ENCODE results near the gene TARDBP.
"Not testable (repeated sequence)": the region's sequence is repeated elsewhere in the genome, so short reads cannot be mapped to it uniquely, and the experiment has no call there.

TARDBP gene

DNA sequence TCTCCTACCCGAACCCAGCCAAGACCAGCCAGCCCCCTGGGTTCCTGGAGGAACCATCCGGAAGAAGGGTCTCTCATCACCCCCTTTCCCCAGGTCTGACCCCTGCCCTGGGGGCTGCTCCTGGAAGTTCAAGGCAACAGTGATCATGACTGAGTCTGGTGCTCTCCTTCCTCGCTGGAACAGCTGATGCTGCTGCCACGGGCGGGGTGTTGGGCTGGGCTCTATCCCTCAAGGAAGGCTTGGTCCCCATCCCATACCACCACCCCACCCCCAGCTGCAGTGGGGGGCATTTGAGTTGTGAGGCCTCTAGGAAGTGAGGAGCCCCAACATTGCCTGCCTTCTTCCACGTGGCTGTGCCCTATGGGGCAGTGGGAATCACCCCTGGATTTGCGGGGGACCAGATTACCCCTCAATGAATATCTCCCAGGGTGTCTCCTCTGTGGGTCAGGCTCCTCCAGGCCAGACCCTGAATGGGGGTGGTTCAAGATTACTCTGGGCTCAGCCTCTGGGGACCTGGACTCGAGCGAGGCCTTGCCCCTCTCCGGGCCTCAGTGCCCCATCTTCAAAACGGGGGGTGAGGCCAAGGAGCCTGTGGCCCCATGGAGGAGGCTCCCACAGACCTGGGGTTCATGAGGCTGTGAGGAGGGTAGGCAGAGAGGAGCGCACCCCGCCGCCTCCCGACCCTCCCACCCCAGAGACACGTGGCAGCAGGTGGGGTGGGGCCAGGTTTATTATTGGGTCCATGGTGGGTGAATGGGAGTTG lies 31.8 kb downstream of the TARDBP start:
- DNase-seq, result no peak

GRCh38 chr1:11044849-11045427 lies 32.5 kb downstream of the TARDBP start:
- no peak for DNase-seq

DNA sequence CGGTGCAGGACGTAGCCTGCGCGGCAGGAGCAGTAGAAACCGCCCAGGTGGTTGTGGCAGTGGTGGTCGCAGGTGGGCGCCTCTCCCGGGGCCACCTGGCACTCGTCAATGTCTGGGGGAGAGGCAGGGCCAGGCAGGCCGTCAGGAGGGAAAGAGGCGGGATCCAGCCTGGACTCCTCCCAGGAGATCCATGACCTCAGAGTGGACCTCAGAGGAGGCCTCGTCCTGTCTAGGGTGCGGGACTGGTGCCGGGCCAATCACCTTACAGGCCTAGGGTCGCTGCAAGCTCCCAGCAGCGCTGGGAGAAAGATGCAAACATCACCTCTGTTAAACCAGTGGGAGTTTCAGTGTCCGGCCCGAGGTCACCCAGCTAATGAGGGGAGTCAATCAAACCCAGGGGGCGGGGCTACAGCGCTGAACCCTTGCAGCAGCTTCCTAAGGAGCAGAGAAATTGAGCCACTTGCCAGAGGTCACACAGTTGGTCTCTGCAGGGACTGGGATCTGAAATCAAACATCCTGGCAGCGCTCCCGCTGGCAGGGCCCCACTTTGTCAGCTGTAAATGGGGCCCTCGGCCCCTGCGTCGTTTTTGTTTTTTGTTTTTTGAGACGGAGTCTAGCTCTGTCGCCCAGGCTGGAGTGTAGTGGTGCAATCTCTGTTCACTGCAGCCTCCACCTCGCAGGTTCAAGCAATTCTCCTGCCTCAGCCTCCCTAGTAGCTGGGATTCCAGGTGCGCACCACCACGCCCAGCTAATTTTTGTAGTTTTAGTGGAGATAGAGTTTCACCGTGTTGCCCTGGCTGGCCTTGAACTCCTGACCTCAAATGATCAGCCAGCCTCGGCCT lies 33.2 kb downstream of the TARDBP start:
- no peak for DNase-seq

DNA sequence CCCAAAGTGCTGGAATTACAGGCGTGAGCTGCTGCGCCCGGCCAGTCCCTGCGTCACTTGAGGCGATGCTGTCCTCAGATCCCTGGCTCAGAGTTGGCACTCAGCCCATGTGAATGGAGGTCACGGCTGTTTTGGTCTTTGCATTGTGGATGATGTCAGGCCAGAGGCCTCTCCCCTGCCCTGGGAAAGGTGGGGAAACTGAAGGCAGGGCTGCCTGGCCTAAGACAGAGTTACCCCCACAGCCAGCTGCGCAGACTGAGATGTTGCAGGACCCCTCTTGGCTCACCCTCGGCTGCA lies 33.8 kb downstream of the TARDBP start:
- no peak for DNase-seq

DNA sequence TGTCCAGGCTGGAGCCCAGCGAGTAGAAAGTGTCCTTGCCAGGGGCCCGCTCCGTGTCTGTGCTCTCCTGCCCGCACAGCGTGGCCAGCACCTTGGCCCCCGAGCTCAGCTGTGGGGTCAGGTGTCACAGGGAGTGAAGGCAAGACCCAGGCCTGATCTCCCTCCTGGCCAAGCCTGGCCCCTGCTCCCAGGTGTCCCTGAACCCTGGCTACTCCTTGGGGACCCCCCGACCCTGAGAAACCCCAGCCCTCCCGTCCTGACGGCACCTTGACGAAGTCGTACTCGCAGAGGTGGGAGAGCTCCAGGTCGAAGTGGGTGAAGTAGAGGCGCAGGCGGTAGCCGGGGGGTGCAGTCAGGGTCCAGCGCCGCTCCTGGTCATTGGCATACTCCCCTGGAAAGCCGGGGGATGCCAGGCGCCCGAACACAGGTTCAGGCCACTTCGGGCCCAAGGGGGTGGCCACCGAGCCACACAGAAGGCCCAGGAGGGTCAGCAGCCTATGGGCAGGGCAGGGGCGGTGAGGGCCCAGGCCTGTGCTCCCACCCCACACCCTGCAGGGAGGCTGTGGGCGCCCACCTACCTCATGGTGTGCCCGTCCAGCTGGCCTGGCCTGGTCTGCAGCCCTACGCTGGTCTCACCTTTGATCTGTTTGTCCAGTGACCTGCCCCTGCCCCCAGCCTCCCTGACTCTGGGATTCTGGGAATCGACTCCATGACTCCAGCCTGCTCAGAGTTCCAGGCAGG lies 34.3 kb downstream of the TARDBP start, which contains the start of gene MASP2:
Gene MASP2 (minus strand): TSS at position 615 of the 741 bp plus-strand sequence. CDS start 32 bp downstream, at position 583.
- DNase-seq, result no peak

DNA sequence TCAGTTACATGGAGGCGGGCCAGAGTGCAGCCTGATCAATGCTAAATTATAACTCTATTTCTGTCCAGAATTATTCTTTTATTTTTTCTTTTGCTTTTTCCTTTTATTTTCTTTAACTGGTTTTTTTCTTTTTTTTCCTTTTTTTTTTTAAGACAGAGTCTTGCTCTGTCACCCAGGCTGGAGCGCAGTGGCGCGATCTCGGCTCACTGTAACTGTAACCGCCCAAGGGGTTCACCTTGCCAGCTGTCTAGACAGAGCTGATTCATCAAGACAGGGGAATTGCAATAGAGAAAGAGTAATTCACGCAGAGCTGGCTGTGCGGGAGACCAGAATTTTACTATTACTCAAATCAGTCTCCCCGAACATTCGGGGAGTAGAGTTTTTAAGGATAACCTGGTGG lies 38.7 kb downstream of the TARDBP start:
- not testable (repeated sequence) for DNase-seq

DNA sequence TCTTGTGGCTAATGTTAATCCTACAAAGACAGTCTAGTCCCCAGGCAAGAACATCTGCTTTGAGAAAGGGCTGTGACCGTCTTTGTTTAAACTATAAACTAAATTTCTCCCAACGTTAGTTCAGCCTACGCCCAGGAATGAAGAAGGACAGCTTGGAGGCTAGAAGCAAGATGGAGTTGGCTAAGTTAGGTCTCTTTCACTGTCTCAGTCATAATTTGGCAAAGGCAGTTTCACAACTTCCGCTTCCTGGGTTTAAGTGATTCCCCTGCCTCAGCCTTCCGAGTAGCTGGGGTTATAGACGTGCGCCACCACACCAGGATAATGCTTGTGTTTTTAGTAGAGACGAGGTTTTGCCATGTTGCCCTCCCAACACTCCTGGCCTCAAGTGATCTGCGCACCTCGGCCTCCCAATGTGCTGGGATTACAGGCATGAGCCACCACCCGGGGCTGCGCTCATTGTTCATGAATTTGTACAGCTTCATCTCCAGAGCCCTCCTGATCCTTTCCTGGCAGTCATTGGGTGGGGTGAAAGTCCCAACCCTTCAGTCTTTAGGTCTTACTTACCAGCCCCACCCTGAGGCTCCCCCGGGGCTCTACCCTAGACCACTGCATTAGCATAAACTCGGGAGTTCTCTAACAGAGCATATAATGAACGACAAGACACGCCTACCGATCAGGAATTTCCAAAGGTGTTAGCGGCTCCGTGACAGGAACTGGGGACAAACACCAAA lies 39.5 kb downstream of the TARDBP start:
- DNase-seq, result no peak

DNA sequence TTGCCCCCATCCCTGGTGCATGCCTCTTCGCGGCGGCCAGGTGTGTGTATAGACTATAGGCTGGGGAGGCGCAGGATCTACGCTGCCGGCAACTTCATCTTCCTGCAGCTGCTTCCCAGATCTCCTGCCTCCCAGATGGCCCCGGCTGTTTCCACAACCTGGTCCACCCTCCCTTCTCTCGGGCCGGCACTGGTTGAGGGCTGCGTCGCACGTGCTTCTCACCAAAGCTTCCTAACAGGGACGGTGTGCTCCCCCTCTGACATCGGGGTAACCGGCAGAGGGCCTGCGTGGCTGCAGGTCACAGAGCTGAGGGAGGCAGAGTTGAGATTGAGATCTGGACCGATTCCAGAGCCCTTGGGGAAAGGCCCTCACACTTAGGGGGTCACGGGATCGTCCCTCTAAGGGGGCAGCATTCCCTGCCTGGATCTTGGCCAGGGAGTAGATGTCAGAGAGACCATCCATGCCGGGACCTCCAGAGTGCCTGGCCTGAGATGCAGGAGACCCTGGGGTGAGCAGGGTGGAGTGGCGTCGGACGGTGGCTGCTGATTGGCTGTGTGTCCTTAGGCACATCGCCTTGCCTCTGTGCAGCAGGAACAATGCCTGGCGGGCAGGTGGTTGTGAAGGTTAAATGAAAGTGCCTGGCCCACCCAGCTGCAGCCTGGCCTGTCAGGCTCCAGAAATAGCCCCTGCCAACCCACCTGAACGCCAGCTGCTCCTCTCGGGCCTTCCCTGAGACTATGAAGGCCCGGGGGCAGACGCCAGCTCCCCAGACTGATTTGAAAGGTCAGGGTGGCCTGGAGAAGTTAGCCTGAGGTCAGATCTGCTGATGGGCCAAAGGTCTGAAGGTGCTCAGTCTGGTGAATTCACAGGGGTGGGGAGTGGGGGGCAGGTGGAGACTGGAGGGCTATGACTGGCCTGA lies 40.6 kb downstream of the TARDBP start:
- DNase-seq, result no peak

- DNase-seq, result no peak
Measured at GRCh38 chr1:11053758-11054137, 41.3 kb downstream of the TARDBP start.

- DNase-seq, result no peak
Measured at GRCh38 chr1:11054181-11054580, 41.7 kb downstream of the TARDBP start.

DNA sequence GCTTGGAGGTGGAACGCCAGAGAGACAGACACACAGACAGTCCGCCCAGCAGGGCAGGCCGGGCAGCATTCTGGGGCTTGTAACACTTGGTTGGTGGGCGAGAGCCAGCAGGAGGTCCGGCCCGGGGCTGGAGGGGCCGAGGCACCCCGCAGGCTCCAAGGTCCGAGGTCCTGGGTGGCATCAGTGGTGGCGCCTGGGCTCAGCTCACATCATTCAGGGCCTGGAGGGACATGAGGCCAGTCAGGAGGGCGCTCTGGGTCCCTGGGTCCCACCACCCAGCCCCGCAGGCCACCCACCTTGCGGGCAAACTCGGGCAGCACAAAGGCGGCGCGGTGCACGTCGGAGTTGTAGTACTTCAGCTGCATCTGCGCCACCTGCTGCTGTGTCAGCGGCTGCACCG lies 42.2 kb downstream of the TARDBP start:
- DNase-seq, result no peak

DNA sequence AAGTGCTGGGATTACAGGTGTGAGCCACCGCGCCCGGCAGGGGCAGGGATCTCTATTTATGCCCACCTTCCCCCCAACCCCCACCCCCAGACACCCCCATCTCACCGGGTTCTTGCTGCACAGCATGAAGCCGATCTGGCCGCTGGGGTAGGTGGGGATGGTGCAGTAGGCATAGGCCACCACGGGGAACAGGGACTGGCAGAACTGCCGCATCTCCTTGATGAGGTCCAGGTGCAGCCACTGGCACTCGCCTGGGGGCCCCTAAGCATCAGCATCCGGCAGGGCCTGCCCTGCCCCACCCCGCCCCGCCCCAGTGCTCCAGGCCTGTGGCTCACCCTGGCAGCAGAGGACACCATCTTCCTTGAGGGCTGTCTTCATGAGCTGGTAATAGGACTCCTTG lies 43.2 kb downstream of the TARDBP start:
- no peak for DNase-seq

- no peak for DNase-seq
Measured at GRCh38 chr1:11056504-11056903, 44.0 kb downstream of the TARDBP start.

DNA sequence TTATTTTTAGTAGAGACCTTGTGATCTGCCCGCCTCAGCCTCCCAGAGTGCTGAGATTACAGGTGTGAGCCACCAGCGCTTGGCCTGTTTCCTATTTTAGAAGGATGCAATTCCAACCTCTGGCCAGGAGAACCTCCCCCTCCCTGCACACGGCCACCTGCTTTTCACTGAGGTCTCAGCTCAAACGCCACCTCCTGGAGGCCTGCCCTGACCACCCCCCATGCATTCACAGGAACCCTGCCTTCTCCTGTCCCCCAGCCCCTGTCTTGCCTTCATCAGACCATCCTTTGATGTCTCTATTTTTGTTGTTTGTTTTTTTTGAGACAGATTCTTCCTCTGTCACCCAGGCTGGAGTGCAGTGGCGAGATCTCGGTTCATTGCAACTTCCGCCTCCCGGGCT lies 45.0 kb downstream of the TARDBP start:
- no peak for DNase-seq

DNA sequence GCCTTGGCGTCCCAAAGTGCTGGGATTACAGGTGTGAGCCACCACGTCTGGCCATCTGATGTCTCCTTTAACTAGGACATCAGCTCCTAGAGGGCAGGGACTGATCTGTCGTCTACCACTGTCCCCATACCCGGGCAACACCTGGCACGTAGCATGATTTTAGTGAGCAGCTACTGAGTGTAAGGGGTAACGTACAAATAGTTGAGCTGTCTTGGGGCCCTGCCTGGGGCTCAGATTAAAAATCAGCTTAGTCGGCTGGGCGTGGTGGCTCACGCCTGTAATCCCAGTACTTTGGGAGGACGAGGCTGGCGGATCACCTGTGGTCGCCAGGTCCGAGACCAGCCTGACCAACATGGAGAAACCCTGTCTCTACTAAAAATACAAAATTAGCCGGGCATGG lies 45.6 kb downstream of the TARDBP start:
- DNase-seq, result no peak

DNA sequence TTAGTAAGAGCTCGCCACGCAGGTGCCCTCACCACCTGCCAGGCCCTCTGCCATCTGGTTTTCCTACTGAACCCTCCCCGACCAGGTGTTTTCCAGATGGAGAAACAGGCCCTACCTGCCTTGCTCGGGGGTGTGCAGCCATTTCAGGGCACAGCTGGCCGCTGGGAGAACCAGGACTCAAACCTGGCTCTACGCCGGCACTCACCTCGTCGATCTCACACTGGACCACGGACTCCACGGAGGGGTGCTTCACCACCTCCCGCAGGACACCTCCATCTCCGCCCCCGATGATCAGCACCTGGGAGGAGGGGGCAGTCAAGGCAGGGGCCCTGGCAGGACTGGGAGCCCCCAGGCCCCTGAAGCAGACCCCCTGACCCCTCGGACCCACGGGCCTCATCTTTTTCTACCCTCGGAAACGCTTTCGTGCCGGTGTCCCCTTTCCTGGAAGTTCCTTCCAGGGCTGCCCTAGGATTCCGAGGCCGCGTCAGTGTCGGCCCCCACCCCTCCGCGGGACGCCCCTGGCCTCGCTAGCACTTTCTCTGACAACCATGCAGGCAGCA lies 46.2 kb downstream of the TARDBP start:
- DNase-seq, result peak; percentile 17

DNA sequence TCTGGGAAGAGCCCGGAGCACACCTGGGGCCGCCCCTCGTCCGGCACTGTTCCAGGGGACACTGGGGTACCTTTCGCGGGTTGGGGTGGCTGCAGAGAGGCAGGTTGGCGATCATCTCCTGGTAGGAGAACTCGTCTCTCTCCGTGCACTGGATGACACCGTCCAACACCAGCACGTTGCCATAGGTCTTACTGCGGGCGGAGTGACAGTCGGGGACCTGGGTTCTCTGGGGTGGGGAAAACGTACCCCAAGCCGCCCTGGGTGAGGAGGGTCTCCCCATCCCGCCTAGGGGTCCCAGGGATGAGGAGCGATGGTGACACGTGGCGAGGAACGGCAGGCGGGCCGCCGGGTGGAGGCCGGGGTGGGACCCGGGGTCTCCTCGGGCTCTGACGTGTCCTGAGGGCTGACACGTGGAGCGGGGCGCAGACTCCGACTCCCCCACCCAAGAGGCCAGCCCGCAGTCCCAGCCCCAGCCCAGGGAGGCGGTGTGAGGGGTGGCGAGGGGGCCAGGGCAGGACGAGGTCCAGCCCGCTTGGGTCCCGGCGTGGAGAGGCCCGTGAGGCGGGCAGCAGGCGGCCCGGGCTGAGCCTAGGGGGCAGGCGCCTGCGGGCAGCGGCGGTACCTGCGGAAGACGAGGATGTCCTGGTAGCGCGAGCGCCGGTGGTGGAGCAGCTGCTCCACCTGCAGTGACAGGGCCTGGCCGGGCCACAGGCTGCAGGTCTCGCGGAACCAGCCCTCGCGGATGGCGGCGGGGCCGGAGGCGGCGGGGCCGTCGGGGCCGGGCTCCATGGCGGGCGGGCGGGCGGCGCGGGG lies 46.9 kb downstream of the TARDBP start:
- DNase-seq, result no peak

DNA sequence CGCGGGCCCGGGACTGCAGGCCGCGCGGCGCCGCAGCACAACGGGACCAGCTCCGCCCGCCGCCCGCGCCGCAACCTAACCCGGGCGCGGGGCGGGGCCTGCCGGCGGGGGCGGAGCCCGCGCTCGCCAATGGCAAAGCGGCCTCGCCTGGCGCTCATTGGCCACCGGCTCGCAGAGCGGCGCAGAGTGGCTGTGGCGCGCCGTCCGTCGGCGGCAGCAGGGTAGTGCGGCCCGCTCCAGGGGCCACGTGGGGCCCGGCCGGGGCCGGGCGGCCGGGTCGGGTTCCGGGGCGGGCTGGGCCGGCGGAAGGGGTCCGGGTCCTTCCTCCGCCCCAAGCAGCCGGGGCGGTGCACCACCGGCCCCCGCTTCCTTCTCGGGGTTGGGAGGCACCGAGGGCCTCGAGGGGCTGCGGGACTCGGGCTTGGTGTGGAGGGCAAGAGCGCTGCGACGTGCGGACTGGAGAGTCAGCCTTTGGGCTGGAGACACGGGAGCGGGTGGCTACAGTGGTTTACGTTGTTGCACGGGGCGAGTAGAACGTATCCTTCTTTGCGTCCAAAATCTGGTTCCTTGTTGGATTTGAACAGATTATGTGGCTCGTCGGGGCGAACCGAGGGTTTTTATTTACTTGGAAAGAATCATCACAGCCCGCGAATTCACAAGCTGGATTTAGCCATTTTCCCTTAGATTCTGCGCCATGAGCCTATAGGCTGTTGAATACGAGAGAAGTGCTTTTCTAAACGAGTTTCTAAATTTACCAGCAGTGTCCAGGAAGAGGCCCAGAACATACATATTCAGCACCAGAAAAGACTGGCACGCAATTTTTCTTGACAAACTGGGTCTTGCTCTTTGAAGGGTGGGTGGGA lies 47.7 kb downstream of the TARDBP start, which contains the start of gene SRM:
Gene SRM (minus strand): TSS at position 51 of the 863 bp plus-strand sequence. CDS start 75 bp downstream, outside the sequence.
- DNase-seq, result peak; percentile 86
